SK-N-SH treated with all-trans-retinoic acid at 6 μM for 48 hours (cell line): ENCODE data around the gene SOWAHB.

Source experiments
- ARNTL ChIP-seq: fragments of 450-650 bp; formaldehyde crosslinking; IDR thresholded peaks from 2 replicates; pipeline ENCODE4 v1.5.0; 2020; ENCODE audit warnings: low read depth, mild to moderate bottlenecking, moderate library complexity, borderline replicate concordance
- BACH2 ChIP-seq: fragments of 250-450 bp; sonication (Bioruptor Pico); IDR thresholded peaks from 2 replicates; pipeline ENCODE4 v1.9.0; 2021; ENCODE audit warnings: mild to moderate bottlenecking, borderline replicate concordance
- PATZ1 ChIP-seq: fragments of 250-450 bp; sonication (Bioruptor Pico); IDR thresholded peaks from 2 replicates; pipeline ENCODE4 v1.8.0; 2020; ENCODE audit warnings: mild to moderate bottlenecking, moderate library complexity, borderline replicate concordance
- PPARA ChIP-seq: fragments of 250-450 bp; sonication (Bioruptor Pico); IDR thresholded peaks from 2 replicates; pipeline ENCODE4 v1.5.0; 2020; ENCODE audit warnings: mild to moderate bottlenecking, borderline replicate concordance
- TCF4 ChIP-seq: fragments of 250-450 bp; sonication (Bioruptor Pico); IDR thresholded peaks from 2 replicates; pipeline ENCODE4 v1.8.0; 2021; ENCODE audit warnings: mild to moderate bottlenecking, moderate library complexity, borderline replicate concordance
- TOX ChIP-seq: fragments of 250-450 bp; sonication (Bioruptor Pico); IDR thresholded peaks from 2 replicates; pipeline ENCODE4 v1.8.0; 2021; ENCODE audit warnings: mild to moderate bottlenecking, moderate library complexity, borderline replicate concordance
- ZNF8 ChIP-seq: fragments of 450-650 bp; formaldehyde crosslinking; IDR thresholded peaks from 2 replicates; pipeline ENCODE4 v1.5.0; 2020; ENCODE audit warnings: mild to moderate bottlenecking, moderate library complexity
- TF ChIP-seq, protein P1 (sequence below): fragments of 250-450 bp; sonication (Bioruptor Pico); IDR thresholded peaks from 2 replicates; pipeline ENCODE4 v1.5.0; 2020; ENCODE audit warnings: mild to moderate bottlenecking, moderate library complexity

DNA sequence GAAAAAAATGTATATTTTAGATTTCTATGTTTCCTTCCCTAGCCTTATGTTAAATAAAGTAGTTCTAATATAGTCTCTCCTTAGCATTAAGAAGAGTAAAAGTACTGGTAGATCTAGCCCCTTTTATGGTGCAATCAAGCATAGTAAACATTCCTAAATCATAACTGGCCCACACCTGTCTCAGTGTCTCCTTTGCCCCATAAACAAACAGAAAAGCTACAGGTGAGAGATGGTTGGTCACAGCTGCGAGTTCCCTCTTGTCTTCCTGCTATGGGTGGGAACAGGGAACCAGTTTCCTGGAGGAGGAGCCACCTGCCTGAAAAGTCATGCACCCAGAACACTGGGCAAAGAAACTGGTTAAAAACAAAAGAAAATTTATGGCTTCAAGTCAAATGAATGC is 16.6 kb downstream of the SOWAHB start:
- no peak for TF ChIP-seq ARNTL (CRISPR knock-in tag)
- no peak for TF ChIP-seq BACH2
- TF ChIP-seq ZNF8 (CRISPR knock-in tag): no peak
- no peak for TF ChIP-seq PATZ1
- no peak for TF ChIP-seq PPARA (CRISPR knock-in tag)
- TF ChIP-seq, protein P1, sequence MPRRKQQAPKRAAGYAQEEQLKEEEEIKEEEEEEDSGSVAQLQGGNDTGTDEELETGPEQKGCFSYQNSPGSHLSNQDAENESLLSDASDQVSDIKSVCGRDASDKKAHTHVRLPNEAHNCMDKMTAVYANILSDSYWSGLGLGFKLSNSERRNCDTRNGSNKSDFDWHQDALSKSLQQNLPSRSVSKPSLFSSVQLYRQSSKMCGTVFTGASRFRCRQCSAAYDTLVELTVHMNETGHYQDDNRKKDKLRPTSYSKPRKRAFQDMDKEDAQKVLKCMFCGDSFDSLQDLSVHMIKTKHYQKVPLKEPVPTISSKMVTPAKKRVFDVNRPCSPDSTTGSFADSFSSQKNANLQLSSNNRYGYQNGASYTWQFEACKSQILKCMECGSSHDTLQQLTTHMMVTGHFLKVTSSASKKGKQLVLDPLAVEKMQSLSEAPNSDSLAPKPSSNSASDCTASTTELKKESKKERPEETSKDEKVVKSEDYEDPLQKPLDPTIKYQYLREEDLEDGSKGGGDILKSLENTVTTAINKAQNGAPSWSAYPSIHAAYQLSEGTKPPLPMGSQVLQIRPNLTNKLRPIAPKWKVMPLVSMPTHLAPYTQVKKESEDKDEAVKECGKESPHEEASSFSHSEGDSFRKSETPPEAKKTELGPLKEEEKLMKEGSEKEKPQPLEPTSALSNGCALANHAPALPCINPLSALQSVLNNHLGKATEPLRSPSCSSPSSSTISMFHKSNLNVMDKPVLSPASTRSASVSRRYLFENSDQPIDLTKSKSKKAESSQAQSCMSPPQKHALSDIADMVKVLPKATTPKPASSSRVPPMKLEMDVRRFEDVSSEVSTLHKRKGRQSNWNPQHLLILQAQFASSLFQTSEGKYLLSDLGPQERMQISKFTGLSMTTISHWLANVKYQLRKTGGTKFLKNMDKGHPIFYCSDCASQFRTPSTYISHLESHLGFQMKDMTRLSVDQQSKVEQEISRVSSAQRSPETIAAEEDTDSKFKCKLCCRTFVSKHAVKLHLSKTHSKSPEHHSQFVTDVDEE (CRISPR knock-in tag): no peak
- TF ChIP-seq TOX (CRISPR knock-in tag): no peak
- no peak for TF ChIP-seq TCF4
